Urinary bladder (tissue), 4 donors: ENCODE measurements around the gene NAMPT. TPM values are rescaled to one million over a fixed set of nuclear protein-coding genes. Genes with fewer than 3 reads are reported as not detected.
"Not testable (repeated sequence)": the region's sequence is repeated elsewhere in the genome, so short reads cannot be mapped to it uniquely, and the experiment has no call there.

Source experiments
- DNase-seq: peaks from one replicate; pipeline ENCODE4 v3.0.0-alpha.2; 2015; ENCODE audit errors: extremely low spot score
- H3K27ac ChIP-seq: one replicate; pipeline ENCODE4 v1.5.1; 2013; ENCODE audit warnings: low read depth, mild to moderate bottlenecking, moderate library complexity
- H3K36me3 ChIP-seq: one replicate; pipeline ENCODE4 v1.6.1; 2013; ENCODE audit warnings: mild to moderate bottlenecking, moderate library complexity; ENCODE audit not compliant: insufficient read depth
- H3K4me1 ChIP-seq: one replicate; pipeline ENCODE4 v1.6.1; 2013; ENCODE audit warnings: mild to moderate bottlenecking, moderate library complexity; ENCODE audit not compliant: insufficient read depth
- H3K4me3 ChIP-seq: one replicate; pipeline ENCODE4 v1.5.1; 2013; ENCODE audit warnings: low read depth, low read length
- WGBS: extraction: QIAGEN DNeasy Blood & Tissue Kit; methylation state at CpG from one replicate; pipeline ENCODE4 v1.1.7; 2013; 5-methylcytosine and 5-hydroxymethylcytosine counted together
- polyA plus RNA-seq: library from polyadenylated mRNA; stranded (reverse); fragments of 200-250 nt; gene quantifications from one replicate; pipeline ENCODE4 v1.2.3, GENCODE V29; 2013
- total RNA-seq: library from RNA; depleted of rRNA; stranded (reverse); fragments of >200 nt; gene quantifications from one replicate; pipeline ENCODE4 v1.2.3, GENCODE V29; 2014
- donor health status: healthy with polysubstance abuse.
- donor health status: healthy.

The NAMPT gene
- total and polyA plus RNA-seq, 2 donors = 120 to 133 TPM

GRCh38 chr7:106219170-106219569 is 65.6 kb downstream of the NAMPT start:
- DNase-seq = no peak
- WGBS = 87% methylated on average over 3 of the region's 3 CpGs
- Histone ChIP-seq H3K36me3 (no peaks in the 10 kb centered on the region), H3K27ac (no peak overlapping the region), H3K4me3 (no peak overlapping the region), H3K4me1 (no peaks in the 10 kb centered on the region)

DNA sequence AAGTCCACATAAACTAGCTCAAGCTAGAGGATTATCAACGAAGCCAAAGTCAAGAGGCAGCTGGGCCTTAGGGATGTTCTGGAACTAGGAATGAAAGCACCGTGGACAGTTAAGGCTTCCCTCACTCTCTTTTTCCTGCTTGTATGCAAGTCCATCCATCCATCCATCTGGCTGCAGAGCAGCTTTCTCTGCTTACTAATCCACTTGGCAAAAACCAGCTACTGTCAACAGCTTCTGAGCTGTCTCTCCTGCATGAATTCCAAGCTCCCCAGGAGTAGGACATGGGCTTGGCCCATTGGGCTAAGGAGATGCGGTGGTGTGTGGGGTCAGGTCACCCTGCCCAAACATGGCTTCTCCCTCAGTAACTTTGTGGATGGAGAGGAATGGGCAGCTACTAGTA is 66.2 kb downstream of the NAMPT start:
- no peak for DNase-seq
- no peaks in the 10 kb centered on the region for H3K36me3 ChIP-seq
- no peak overlapping the region for H3K27ac ChIP-seq
- no peak overlapping the region for H3K4me3 ChIP-seq
- WGBS = 93% methylated on average over 3 of the region's 3 CpGs
- no peaks in the 10 kb centered on the region for H3K4me1 ChIP-seq

GRCh38 chr7:106216923-106217542 is 67.8 kb downstream of the NAMPT start:
- Histone ChIP-seq H3K4me3 (no peak overlapping the region), H3K36me3 (no peaks in the 10 kb centered on the region), H3K27ac (peak overlapping the region; percentile 53), H3K4me1 (no peaks in the 10 kb centered on the region)
- no peak for DNase-seq
- WGBS = 19% methylated on average over 8 of the region's 8 CpGs

GRCh38 chr7:106216517-106216922 is 68.3 kb downstream of the NAMPT start:
- WGBS = 7% methylated on average over 2 of the region's 2 CpGs
- Histone ChIP-seq H3K4me1 (no peaks in the 10 kb centered on the region), H3K4me3 (no peak overlapping the region)

DNA sequence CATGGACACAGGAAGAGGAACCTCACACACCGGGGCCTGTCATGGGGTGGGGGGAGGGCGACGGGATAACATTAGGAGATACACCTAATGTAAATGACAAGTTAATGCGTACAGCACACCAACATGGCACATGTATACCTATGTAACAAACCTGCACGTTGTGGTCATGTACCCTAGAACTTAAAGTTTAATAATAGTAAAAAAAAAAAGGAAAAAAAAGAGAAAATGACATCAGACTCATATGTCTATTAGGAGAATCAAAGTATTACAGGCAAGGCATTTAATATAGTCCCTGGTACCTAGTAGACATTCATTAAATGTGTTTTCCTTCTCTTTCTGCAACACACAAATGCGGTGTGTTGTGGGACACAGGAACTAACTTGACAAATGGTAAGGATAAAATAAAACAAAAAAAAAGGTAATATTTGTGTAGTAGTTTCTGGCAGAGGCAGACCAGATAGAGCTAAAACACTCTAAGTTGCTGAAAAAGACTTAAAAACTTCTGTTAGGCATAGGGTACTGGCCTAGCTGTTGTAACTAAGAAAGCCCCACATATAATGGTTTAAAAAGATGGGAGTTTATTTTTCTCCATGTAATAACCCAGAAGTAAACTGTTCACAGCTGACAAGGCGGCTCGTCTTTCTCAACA is 68.8 kb downstream of the NAMPT start:
- Histone ChIP-seq H3K36me3 (no peaks in the 10 kb centered on the region), H3K4me3 (no peak overlapping the region), H3K4me1 (no peaks in the 10 kb centered on the region), H3K27ac (peak overlapping the region; percentile 71)
- WGBS = 68% methylated on average over 8 of the region's 8 CpGs
- DNase-seq = no peak

More at GRCh38 chr7:106216517-106216922, 68.3 kb downstream of the NAMPT start:
- Histone ChIP-seq H3K27ac (peak overlapping the region; percentile 71), H3K36me3 (no peaks in the 10 kb centered on the region)
- no peak for DNase-seq

DNA sequence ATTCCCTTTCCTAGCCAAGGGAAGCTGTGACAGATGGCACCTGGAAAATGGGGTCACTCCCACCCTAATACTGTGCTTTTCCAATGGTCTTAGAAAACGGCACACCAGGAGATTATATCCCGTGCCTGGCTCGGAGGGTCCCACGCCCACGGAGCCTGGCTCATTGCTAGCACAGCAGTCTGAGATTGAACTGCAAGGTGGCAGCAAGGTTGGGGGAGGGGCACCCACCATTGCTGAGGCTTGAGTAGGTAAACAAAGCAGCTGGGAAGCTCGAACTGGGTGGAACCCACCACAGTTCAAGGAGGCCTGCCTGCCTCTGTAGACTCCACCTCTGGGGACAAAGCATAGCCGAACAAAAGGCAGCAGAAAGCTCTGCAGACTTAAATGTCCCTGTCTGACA is 75.8 kb downstream of the NAMPT start:
- not testable (repeated sequence) for H3K27ac ChIP-seq, H3K4me3 ChIP-seq, H3K36me3 ChIP-seq, DNase-seq, H3K4me1 ChIP-seq
- 93% methylated on average over 7 of the region's 7 CpGs for WGBS

GRCh38 chr7:106206826-106207541 is 77.8 kb downstream of the NAMPT start:
- WGBS = 84% methylated on average over 7 of the region's 7 CpGs

GRCh38 chr7:106205621-106206222 is 79.1 kb downstream of the NAMPT start:
- Histone ChIP-seq H3K27ac (no peak overlapping the region), H3K36me3 (no peaks in the 10 kb centered on the region), H3K4me1 (peaks cover 1% of the 10 kb centered on the region), H3K4me3 (no peak overlapping the region)
- WGBS = 58% methylated on average over 3 of the region's 3 CpGs
- DNase-seq = no peak

More at GRCh38 chr7:106206826-106207541, 77.8 kb downstream of the NAMPT start:
- H3K27ac ChIP-seq = no peak overlapping the region
- H3K4me1 ChIP-seq = peaks cover 1% of the 10 kb centered on the region
- no peak overlapping the region for H3K4me3 ChIP-seq
- no peak for DNase-seq
- no peaks in the 10 kb centered on the region for H3K36me3 ChIP-seq

DNA sequence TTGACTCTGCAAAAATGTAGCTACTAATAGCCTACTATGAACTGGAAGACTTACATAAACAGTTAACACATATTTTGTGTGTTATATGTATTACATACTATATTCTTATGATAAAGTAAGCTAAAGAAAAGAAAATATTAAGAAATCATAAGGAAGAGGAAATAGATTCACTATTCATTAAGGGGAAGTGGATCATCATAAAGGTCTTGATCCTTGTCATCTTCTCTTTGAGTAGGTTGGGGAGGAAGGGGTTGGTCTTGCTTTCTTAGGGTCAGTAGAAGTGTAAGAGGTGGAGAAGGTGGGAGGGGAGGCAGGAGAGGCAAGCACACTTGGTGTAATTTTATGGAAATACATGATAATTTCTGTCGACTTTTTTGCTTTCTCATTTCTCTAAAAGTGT is 81.3 kb downstream of the NAMPT start:
- Histone ChIP-seq H3K4me3 (no peak overlapping the region), H3K4me1 (peaks cover 1% of the 10 kb centered on the region), H3K27ac (no peak overlapping the region), H3K36me3 (no peaks in the 10 kb centered on the region)
- no peak for DNase-seq
- 53% methylated on average over 1 of the region's 1 CpG for WGBS

- no peak for DNase-seq
- no peak overlapping the region for H3K27ac ChIP-seq
- 74% methylated on average over 3 of the region's 3 CpGs for WGBS
- H3K4me3 ChIP-seq = no peak overlapping the region
- H3K4me1 ChIP-seq = no peaks in the 10 kb centered on the region
- H3K36me3 ChIP-seq = no peaks in the 10 kb centered on the region
These were observed 83.6 kb downstream of the NAMPT start for GRCh38 chr7:106201164-106201563.

- H3K4me3 ChIP-seq = no peak overlapping the region
- no peaks in the 10 kb centered on the region for H3K4me1 ChIP-seq
- H3K36me3 ChIP-seq = no peaks in the 10 kb centered on the region
- WGBS = 61% methylated on average over 6 of the region's 6 CpGs
- H3K27ac ChIP-seq = no peak overlapping the region
- no peak for DNase-seq
These were observed 84.9 kb downstream of the NAMPT start for GRCh38 chr7:106199813-106200364.

DNA sequence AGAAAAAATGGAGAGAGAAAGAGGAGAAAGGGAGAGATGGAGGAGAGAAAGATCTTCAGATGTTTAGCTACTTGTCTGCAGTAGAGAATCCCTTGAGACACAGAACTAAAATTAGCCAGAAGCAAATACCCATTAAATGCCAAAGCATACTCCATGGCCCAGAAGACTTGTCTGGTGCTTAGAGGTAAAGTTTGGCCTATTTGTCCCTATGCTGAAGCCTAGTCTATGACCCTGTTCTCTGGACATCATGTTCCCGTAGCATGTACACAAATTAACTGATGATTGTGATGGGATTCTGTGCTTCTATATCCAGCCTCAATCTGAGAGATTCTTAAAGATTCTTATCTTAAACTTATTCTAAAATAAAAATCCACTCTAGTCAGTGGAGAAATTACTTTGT is 85.8 kb downstream of the NAMPT start:
- Histone ChIP-seq H3K4me1 (no peaks in the 10 kb centered on the region), H3K27ac (no peak overlapping the region), H3K4me3 (no peak overlapping the region), H3K36me3 (no peaks in the 10 kb centered on the region)
- WGBS = 62% methylated on average over 1 of the region's 1 CpG
- DNase-seq = no peak
